Muscle of arm (tissue), 12 donors: ENCODE data around the gene EXOC3L2. TPM values are rescaled to one million over a fixed set of nuclear protein-coding genes. Genes with fewer than 3 reads are reported as not detected.
A peak's percentile ranks its signal among the peaks of the same experiment; 100 is the strongest.

Experiments
- DNase-seq: peaks from one replicate; pipeline ENCODE4 v3.0.0-alpha.2; 2013
- polyA plus RNA-seq, 12 donors: library from polyadenylated mRNA; unstranded; fragments of 120-200 nt; gene quantifications; one replicate each; pipeline ENCODE4 v1.2.1, GENCODE V29; 2013; ENCODE audit not compliant: insufficient read length in 12 of 12

The EXOC3L2 gene
- polyA plus RNA-seq, 12 donors = 0.53 to 2.0 (median 1.1) TPM; not detected in 2

GRCh38 chr19:45222724-45223123 is 22.5 kb downstream of the EXOC3L2 start:
- no peak for DNase-seq

- DNase-seq = no peak
Measured at GRCh38 chr19:45218911-45219743, 26.1 kb downstream of the EXOC3L2 start.

- no peak for DNase-seq
Measured at GRCh38 chr19:45218426-45218825, 26.8 kb downstream of the EXOC3L2 start.

- DNase-seq = no peak
Measured at GRCh38 chr19:45217957-45218334, 27.3 kb downstream of the EXOC3L2 start.

- no peak for DNase-seq
Measured at GRCh38 chr19:45217193-45217956, 27.8 kb downstream of the EXOC3L2 start.

- DNase-seq = no peak
Measured at GRCh38 chr19:45216667-45217066, 28.5 kb downstream of the EXOC3L2 start.

- no peak for DNase-seq
Measured at GRCh38 chr19:45215391-45216191, 29.6 kb downstream of the EXOC3L2 start.

GRCh38 chr19:45213031-45213430 is 32.2 kb downstream of the EXOC3L2 start:
- DNase-seq = no peak

- DNase-seq = no peak
Measured at GRCh38 chr19:45211751-45212381, 33.3 kb downstream of the EXOC3L2 start.

GRCh38 chr19:45206328-45206727 is 38.9 kb downstream of the EXOC3L2 start:
- no peak for DNase-seq

- DNase-seq = no peak
Measured at GRCh38 chr19:45205810-45206209, 39.4 kb downstream of the EXOC3L2 start.

- DNase-seq = no peak
Measured at GRCh38 chr19:45202637-45203036, 42.6 kb downstream of the EXOC3L2 start.

GRCh38 chr19:45200568-45200967 is 44.6 kb downstream of the EXOC3L2 start:
- DNase-seq = peak; percentile 38

- no peak for DNase-seq
Measured at GRCh38 chr19:45195764-45196163, 49.4 kb downstream of the EXOC3L2 start.

- no peak for DNase-seq
Measured at GRCh38 chr19:45191375-45191774, 53.8 kb downstream of the EXOC3L2 start.

- DNase-seq = no peak
Measured at GRCh38 chr19:45189971-45190370, 55.2 kb downstream of the EXOC3L2 start.

GRCh38 chr19:45187421-45188100 is 57.6 kb downstream of the EXOC3L2 start:
- DNase-seq = no peak

- DNase-seq = no peak
Measured at GRCh38 chr19:45186509-45187334, 58.5 kb downstream of the EXOC3L2 start.

GRCh38 chr19:45184115-45184514 is 61.1 kb downstream of the EXOC3L2 start:
- DNase-seq = no peak

GRCh38 chr19:45182758-45183157 is 62.4 kb downstream of the EXOC3L2 start:
- DNase-seq = no peak
